ENCODE results near the gene FAM3B. TPM values are rescaled to one million over a fixed set of nuclear protein-coding genes. Genes with fewer than 3 reads are reported as not detected.

Gene FAM3B
- total and polyA plus RNA-seq, 2 of the 4 experiments (the other 2 are of a cell fraction) = not detected

- intact Hi-C loops (cut with micrococcal nuclease) (no loop called here), in situ Hi-C loops (cut with MboI; ENCODE audit: low sequenced_read_pairs) (no loop called here), dilution Hi-C loops (cut with HindIII; ENCODE audit: low sequenced_read_pairs, unreplicated experiment) (no loop called here)
- H2AK5ac ChIP-seq (ENCODE audit: low read depth, low read length) = no peak overlapping the region
- H3K9me3 ChIP-seq (ENCODE audit: control insufficient read depth, insufficient read depth, low read length) = no peaks in the 10 kb centered on the region
- H3K9ac ChIP-seq (ENCODE audit: low read depth, low read length) = no peak overlapping the region
- WGBS, 2 experiments (ENCODE audit: extremely low coverage in 2 of 2, insufficient read length in 1 of 2) = 28% methylated on average over 2 of the region's 10 CpGs; no CpG with 5 or more reads in 1 of the 2 experiments
- peaks cover 42% of the 10 kb centered on the region for H3K27me3 ChIP-seq (ENCODE audit: control insufficient read depth, insufficient read depth, low read length)
- H4K8ac ChIP-seq (ENCODE audit: low read depth in 2 of 2, low read length in 2 of 2) = no peak overlapping the region
- no peak overlapping the region for H3K4me2 ChIP-seq (ENCODE audit: low read depth, low read length)
- H2BK5ac ChIP-seq (ENCODE audit: low read depth, low read length, poor library complexity, severe bottlenecking) = no peak overlapping the region
- H2BK15ac ChIP-seq (ENCODE audit: low read depth, low read length) = no peak overlapping the region
- H3K4me3 ChIP-seq (ENCODE audit: insufficient read depth, low read depth, low read length) = no peak overlapping the region
- no peaks in the 10 kb centered on the region for H4K20me1 ChIP-seq (ENCODE audit: insufficient read depth, low read length)
- ATAC-seq (ENCODE audit: low read depth) (no peak), DNase-seq (no peak)
- no peak overlapping the region for H2BK120ac ChIP-seq (ENCODE audit: low read depth, low read length)
- POLR2A ChIA-PET (ENCODE audit: unreplicated experiment) = no interaction called here
- H3K4me1 ChIP-seq (ENCODE audit: control insufficient read depth, insufficient read depth, low read length) = no peaks in the 10 kb centered on the region
- no peak overlapping the region for H3K14ac ChIP-seq (replicated peaks; ENCODE audit: low read depth, low read length)
- no peak overlapping the region for H4K91ac ChIP-seq (ENCODE audit: insufficient read depth, low read depth, low read length)
- H3K79me1 ChIP-seq (ENCODE audit: low read depth in 1 of 2, low read length in 2 of 2) = no peaks in the 10 kb centered on the region
- no peak overlapping the region for H3K27ac ChIP-seq (ENCODE audit: insufficient read depth, low read length)
- no peak overlapping the region for H3K18ac ChIP-seq (ENCODE audit: low read depth, low read length)
- no peak overlapping the region for H4K5ac ChIP-seq (ENCODE audit: low read depth, low read length)
- no peaks in the 10 kb centered on the region for H3K9me1 ChIP-seq (ENCODE audit: insufficient read depth, low read length)
- H2AFZ ChIP-seq (replicated peaks; ENCODE audit: low read length, poor library complexity) = no peak overlapping the region
- CTCF ChIA-PET = no interaction called here
- no peak overlapping the region for H3K56ac ChIP-seq (ENCODE audit: extremely low read depth, insufficient read depth, low read length)
- H3K36me3 ChIP-seq (ENCODE audit: control insufficient read depth, insufficient read depth, low read length) = no peaks in the 10 kb centered on the region
- no TSS peak for BruUV-seq (replicated peaks)
- H2AK9ac ChIP-seq (replicated peaks; ENCODE audit: low read depth, low read length, poor library complexity) = no peak overlapping the region
- no peak overlapping the region for H2BK20ac ChIP-seq (ENCODE audit: low read depth, low read length)
- no peak overlapping the region for H3K23ac ChIP-seq (ENCODE audit: low read depth, low read length)
- H3K4ac ChIP-seq (ENCODE audit: low read depth, low read length) = no peak overlapping the region
- TF ChIP-seq FOS (IDR thresholded peaks at IDR 0.05; ENCODE audit: low read depth, low read length) = no peak
- TF ChIP-seq BHLHE40 (IDR thresholded peaks at IDR 0.05; ENCODE audit: low read depth, low read length) = no peak
- TF ChIP-seq MAZ (IDR thresholded peaks at IDR 0.05; ENCODE audit: borderline replicate concordance, low read depth, low read length) = no peak
- no peak for TF ChIP-seq RAD21 (IDR thresholded peaks at IDR 0.05; ENCODE audit: low read length)
- TF ChIP-seq CHD1 (IDR thresholded peaks at IDR 0.05; ENCODE audit: low read depth, low read length) = no peak
- TF ChIP-seq CTCF (conservative IDR thresholded peaks at IDR 0.05; ENCODE audit: low read depth, low read length) = no peak
- TF ChIP-seq ELK1 (IDR thresholded peaks at IDR 0.05; ENCODE audit: borderline replicate concordance, low read depth, low read length) = no peak
- no peak for TF ChIP-seq POLR2A (IDR thresholded peaks at IDR 0.05; ENCODE audit: low read depth, low read length)
- TF ChIP-seq MXI1 (IDR thresholded peaks at IDR 0.05; ENCODE audit: borderline replicate concordance, low read depth, low read length) = no peak
- no peak for TF ChIP-seq SMC3 (IDR thresholded peaks at IDR 0.05; ENCODE audit: low read depth, low read length)
- TF ChIP-seq RFX5 (IDR thresholded peaks at IDR 0.05; ENCODE audit: low read depth, low read length) = no peak
- TF ChIP-seq CEBPB (IDR thresholded peaks at IDR 0.05; ENCODE audit: low read depth, low read length) = no peak
- no peak for TF ChIP-seq MAFK (IDR thresholded peaks at IDR 0.05; ENCODE audit: low read depth, low read length)
- TF ChIP-seq USF2 (IDR thresholded peaks at IDR 0.05; ENCODE audit: low read depth, low read length) = no peak
- TF ChIP-seq NFE2L2 (IDR thresholded peaks at IDR 0.05; ENCODE audit: low read depth, low read length) = no peak
- TF ChIP-seq RCOR1 (IDR thresholded peaks at IDR 0.05; ENCODE audit: insufficient replicate concordance, low read length) = no peak
Measured at GRCh38 chr21:41317458-41317857, 857 bp downstream of the FAM3B start.

Measured in IMR-90 (cell line).